ENCODE measurements around the gene ASCC1. TPM values are rescaled to one million over a fixed set of nuclear protein-coding genes. Genes with fewer than 3 reads are reported as not detected.
A peak's percentile ranks its signal among the peaks of the same experiment; 100 is the strongest.

Gene ASCC1
- total RNA-seq, 2 experiments from 2014 or later: 61.6 to 66.2 TPM

GRCh38 chr10:72096115-72097000 lies 119.7 kb downstream of the ASCC1 start:
- Mint-ChIP-seq H3K9me3 (no peaks in the 10 kb centered on the region), H3K27me3 (no peaks in the 10 kb centered on the region), H3K36me3 (ENCODE audit: low read depth) (peaks cover 41% of the 10 kb centered on the region), H3K4me1 (ENCODE audit: low read depth) (peaks cover 54% of the 10 kb centered on the region), H3K4me3 (no peak overlapping the region), H3K27ac (peak overlapping the region; percentile 89)
- intact Hi-C loops (cut with micrococcal nuclease): no loop called here
- DNase-seq (peak; percentile 63), ATAC-seq (peak; percentile 22)
- ChIA-PET POLR2A (interaction anchor here (1.1 to 1.4 kb wide), 3 partner anchors 8 to 231 kb away, joined by 3 to 4 read pairs (median 4); partner anchors contain the start of gene SPOCK2), CTCF (no interaction called here)
- TF ChIP-seq CTCF (IDR thresholded peaks at IDR 0.05): no peak

GRCh38 chr10:72095195-72095594 lies 120.9 kb downstream of the ASCC1 start:
- H3K36me3 Mint-ChIP-seq (ENCODE audit: low read depth): peaks cover 39% of the 10 kb centered on the region
- intact Hi-C loops (cut with micrococcal nuclease): no loop called here
- H3K4me1 Mint-ChIP-seq (ENCODE audit: low read depth): peaks cover 54% of the 10 kb centered on the region
- no peak for TF ChIP-seq CTCF (IDR thresholded peaks at IDR 0.05)
- peak; percentile 38 for DNase-seq
- H3K27me3 Mint-ChIP-seq: no peaks in the 10 kb centered on the region
- H3K4me3 Mint-ChIP-seq: no peak overlapping the region
- ChIA-PET CTCF (interaction anchor here (2.1 kb wide), 1 partner anchor 31 kb away, joined by 6 read pairs; no protein-coding TSS in a partner anchor), POLR2A (interaction anchor here (0.7 to 2.4 kb wide), 3 partner anchors 11 to 232 kb away, joined by 3 to 7 read pairs (median 3); no protein-coding TSS in a partner anchor)
- ATAC-seq: peak; percentile 40
- no peaks in the 10 kb centered on the region for H3K9me3 Mint-ChIP-seq
- peak overlapping the region; percentile 23 for H3K27ac Mint-ChIP-seq

GRCh38 chr10:72094574-72094973 lies 121.5 kb downstream of the ASCC1 start:
- no peaks in the 10 kb centered on the region for H3K9me3 Mint-ChIP-seq
- DNase-seq (no peak), ATAC-seq (no peak)
- intact Hi-C loops (cut with micrococcal nuclease): no loop called here
- no peak overlapping the region for H3K4me3 Mint-ChIP-seq
- no peak for TF ChIP-seq CTCF (IDR thresholded peaks at IDR 0.05)
- ChIA-PET POLR2A (interaction anchor here (0.7 to 2.4 kb wide), 3 partner anchors 11 to 31 kb away, joined by 3 to 7 read pairs (median 5); no protein-coding TSS in a partner anchor), CTCF (interaction anchor here (2.1 kb wide), 2 partner anchors 12 to 31 kb away, joined by 6 to 10 read pairs; no protein-coding TSS in a partner anchor)
- H3K27ac Mint-ChIP-seq: peak overlapping the region; percentile 43
- H3K4me1 Mint-ChIP-seq (ENCODE audit: low read depth): peaks cover 61% of the 10 kb centered on the region
- H3K27me3 Mint-ChIP-seq: no peaks in the 10 kb centered on the region
- H3K36me3 Mint-ChIP-seq (ENCODE audit: low read depth): peaks cover 37% of the 10 kb centered on the region

- intact Hi-C loops (cut with micrococcal nuclease): no loop called here
- H3K4me3 Mint-ChIP-seq: no peak overlapping the region
- H3K36me3 Mint-ChIP-seq (ENCODE audit: low read depth): peaks cover 34% of the 10 kb centered on the region
- ChIA-PET POLR2A (interaction anchor here (0.6 to 2.4 kb wide), 6 partner anchors 10 to 213 kb away, joined by 3 to 7 read pairs (median 4); partner anchors contain the start of genes ANAPC16 and ASCC1), CTCF (interaction anchor here (0.6 to 2.1 kb wide), 7 partner anchors 13 to 244 kb away, joined by 3 to 10 read pairs (median 3); no protein-coding TSS in a partner anchor)
- no peaks in the 10 kb centered on the region for H3K27me3 Mint-ChIP-seq
- no peak overlapping the region for H3K27ac Mint-ChIP-seq
- no peak for DNase-seq
- H3K4me1 Mint-ChIP-seq (ENCODE audit: low read depth): peaks cover 68% of the 10 kb centered on the region
- no peak for TF ChIP-seq CTCF (IDR thresholded peaks at IDR 0.05)
- no peaks in the 10 kb centered on the region for H3K9me3 Mint-ChIP-seq
- no peak for ATAC-seq
These were observed 122.6 kb downstream of the ASCC1 start for GRCh38 chr10:72093450-72093849.

Measured in activated CD8-positive, alpha-beta T cell treated with anti-CD3 and anti-CD28 coated beads for 36 hours (primary cell).